Endothelial cell of umbilical vein (primary cell): ENCODE measurements around the gene DIP2C. TPM values are rescaled to one million over a fixed set of nuclear protein-coding genes. Genes with fewer than 3 reads are reported as not detected.

ENCODE experiments used
- BruUV-seq: library from RNA; stranded (reverse); fragments of 400-500 nt; replicated peaks from 2 replicates; lab custom pipeline; 2021; lab: Mats Ljungman, UMichigan
- CTCF ChIA-PET: fragments of 300-600, 350-600 bp; sonication (Branson Sonifier 250); formaldehyde crosslinking; loops from one replicate; lab custom pipeline; 2021; ENCODE audit warnings: antibody characterized with exemption, inconsistent platforms; lab: Charles Lee
- POLR2A ChIA-PET: fragments of 300-600, 350-600 bp; sonication (Branson Sonifier 250); formaldehyde crosslinking; loops from one replicate; lab custom pipeline; 2021; ENCODE audit warnings: antibody characterized with exemption, inconsistent platforms; lab: Charles Lee
- DNase-seq: peaks from one replicate; pipeline ENCODE4 v3.0.0-alpha.2; 2011; ENCODE audit warnings: low read depth, low spot score
- FAIRE-seq: peaks from 2 replicates; lab custom pipeline; 2011; peaks lifted over from hg19 to GRCh38; lab: Jason Lieb, UNC
- H2AFZ ChIP-seq: 2 replicates; pipeline ENCODE4 v1.6.0; 2012; ENCODE audit warnings: low read depth, low read length, control low read depth, inconsistent platforms
- H3K27ac ChIP-seq: 2 replicates; pipeline ENCODE4 v1.5.1; 2011; ENCODE audit warnings: low read depth, mild to moderate bottlenecking, control low read depth, low read length, moderate library complexity; ENCODE audit not compliant: insufficient read depth
- H3K27me3 ChIP-seq, 2 experiments: 2 replicates each; pipeline versions ENCODE4 v1.6.0 to v1.6.1; 2011; ENCODE audit warnings: low read length in 2 of 2, mixed read lengths in 1 of 2; ENCODE audit not compliant: control insufficient read depth in 2 of 2, insufficient read depth in 2 of 2
- H3K36me3 ChIP-seq, 2 experiments: 2 replicates in 1 of 2; 3 replicates in 1 of 2; pipeline ENCODE4 v1.5.1; 2011; ENCODE audit warnings: low read length in 2 of 2, mild to moderate bottlenecking in 1 of 2, moderate library complexity in 1 of 2; ENCODE audit not compliant: control insufficient read depth in 2 of 2, insufficient read depth in 2 of 2; ENCODE audit errors: extremely low read depth in 1 of 2
- H3K4me1 ChIP-seq: 3 replicates; pipeline ENCODE4 v1.5.1; 2011; ENCODE audit warnings: mild to moderate bottlenecking, low read length; ENCODE audit not compliant: control insufficient read depth, insufficient read depth; ENCODE audit errors: extremely low read depth
- H3K4me2 ChIP-seq: 2 replicates; pipeline ENCODE4 v1.6.1; 2011; ENCODE audit warnings: low read length, control low read depth, mixed read lengths; ENCODE audit not compliant: insufficient read depth
- H3K4me3 ChIP-seq, 3 experiments: fragments of 200-600 bp in 1 of 3; sonication (generic), shearing (Covaris generic) in 1 of 3; replicated peaks in 1 of 3; 2 replicates each; pipeline ENCODE4 v1.5.1; 2011 to 2016; ENCODE audit warnings: control low read depth in 3 of 3, low read length in 3 of 3, mild to moderate bottlenecking in 2 of 3, inconsistent platforms in 1 of 3, low read depth in 1 of 3, moderate library complexity in 1 of 3; ENCODE audit not compliant: insufficient read depth in 1 of 3
- H3K79me2 ChIP-seq: 2 replicates; pipeline ENCODE4 v1.6.0; 2012; ENCODE audit warnings: low read length, inconsistent platforms; ENCODE audit not compliant: control insufficient read depth, insufficient read depth
- H3K9ac ChIP-seq: replicated peaks from 2 replicates; pipeline ENCODE3; 2011; ENCODE audit warnings: low read length, control low read depth; ENCODE audit not compliant: insufficient read depth; ENCODE audit errors: extremely low read depth
- H3K9me1 ChIP-seq: replicated peaks from 3 replicates; pipeline ENCODE4 v1.6.0; 2011; ENCODE audit warnings: mild to moderate bottlenecking, low read length; ENCODE audit not compliant: control insufficient read depth, insufficient read depth; ENCODE audit errors: extremely low read depth
- H3K9me3 ChIP-seq: replicated peaks from 2 replicates; pipeline ENCODE4 v1.5.1; 2012; ENCODE audit warnings: low read length, inconsistent platforms; ENCODE audit not compliant: control insufficient read depth, insufficient read depth
- H4K20me1 ChIP-seq: replicated peaks from 2 replicates; pipeline ENCODE3; 2011; ENCODE audit warnings: mild to moderate bottlenecking, low read length; ENCODE audit not compliant: control insufficient read depth, insufficient read depth; ENCODE audit errors: extremely low read depth
- CTCF ChIP-seq, 2 donors: IDR thresholded peaks; 1 replicate in 1 of 2; 2 replicates in 1 of 2; pipeline ENCODE4 v1.5.1; 2011; ENCODE audit warnings: low read length in 2 of 2, mild to moderate bottlenecking in 2 of 2, moderate library complexity in 2 of 2, control low read depth in 1 of 2, inconsistent platforms in 1 of 2, low read depth in 1 of 2; ENCODE audit not compliant: insufficient read depth in 1 of 2; ENCODE audit errors: extremely low read depth in 1 of 2
- EZH2 ChIP-seq: IDR thresholded peaks from 2 replicates; pipeline ENCODE4 v1.6.1; 2012; ENCODE audit warnings: borderline replicate concordance, low read depth, mild to moderate bottlenecking, moderate library complexity, low read length, inconsistent platforms; ENCODE audit not compliant: severe bottlenecking
- FOS ChIP-seq: IDR thresholded peaks from 2 replicates; pipeline ENCODE4 v1.6.1; 2011; ENCODE audit warnings: mild to moderate bottlenecking, low read length, moderate library complexity, borderline replicate concordance; ENCODE audit not compliant: insufficient read depth
- GATA2 ChIP-seq: IDR thresholded peaks from 2 replicates; pipeline ENCODE4 v1.7.0; 2011; ENCODE audit warnings: low read depth, mild to moderate bottlenecking, moderate library complexity, mixed read lengths, low read length; ENCODE audit not compliant: insufficient read length, insufficient read depth
- JUN ChIP-seq: IDR thresholded peaks from 2 replicates; pipeline ENCODE4 v1.6.1; 2011; ENCODE audit warnings: borderline replicate concordance, low read depth; ENCODE audit not compliant: insufficient read length, insufficient read depth
- MAX ChIP-seq: IDR thresholded peaks from 2 replicates; pipeline ENCODE4 v1.6.1; 2011; ENCODE audit not compliant: insufficient read depth, insufficient read length
- MYC ChIP-seq: IDR thresholded peaks from one replicate; pipeline ENCODE4 v1.6.1; 2011; ENCODE audit warnings: mild to moderate bottlenecking, low read depth, low read length
- POLR2A ChIP-seq: IDR thresholded peaks from 2 replicates; pipeline ENCODE4 v1.6.1; 2012; ENCODE audit warnings: low read depth, mild to moderate bottlenecking, control low read depth, low read length
- POLR2AphosphoS5 ChIP-seq: IDR thresholded peaks from 2 replicates; pipeline ENCODE4 v1.6.1; 2012; ENCODE audit warnings: low read depth, mild to moderate bottlenecking, control low read depth, low read length, moderate library complexity; ENCODE audit not compliant: insufficient read depth
- dilution Hi-C: fragments of 300-500 bp; cut with MboI; formaldehyde crosslinking; loops from one replicate; pipeline ENCODE4 v1.15.0; 2019; ENCODE audit warnings: low sequenced_read_pairs; ENCODE audit not compliant: extremely low pct_ligation_motif_present
- intact Hi-C: fragments of 100-400 bp; cut with micrococcal nuclease; formaldehyde crosslinking; loops from one replicate; pipeline ENCODE4 v1.10.0; 2022
- polyA plus RNA-seq, 4 experiments: library from polyadenylated mRNA; depleted of rRNA in 3 of 4; stranded (reverse) in 3 of 4; unstranded in 1 of 4; fragments of >200 nt; gene quantifications; 2 replicates each; pipeline versions ENCODE4 v1.2.1 to v1.2.3, GENCODE V29; 2011 to 2012; ENCODE audit warnings: missing spikeins in 1 of 4
- total RNA-seq: library from RNA; stranded (reverse); gene quantifications from 2 replicates; pipeline ENCODE4 v1.2.3, GENCODE V29; 2021

The DIP2C gene
- total and polyA plus RNA-seq, 2 donors (not counting 3 experiments of a cell fraction or from before 2014, with no cell fraction given): 3.6 to 10.7 TPM

GRCh38 chr10:586716-587115 is 102.8 kb downstream of the DIP2C start:
- POLR2A ChIA-PET: no interaction called here
- no peak overlapping the region for H3K4me2 ChIP-seq
- no peaks in the 10 kb centered on the region for H3K9me3 ChIP-seq
- no peak for DNase-seq
- CTCF ChIA-PET: no interaction called here
- H3K36me3 ChIP-seq: no peaks in the 10 kb centered on the region
- no peaks in the 10 kb centered on the region for H3K79me2 ChIP-seq
- no peaks in the 10 kb centered on the region for H3K9me1 ChIP-seq
- no peaks in the 10 kb centered on the region for H3K27me3 ChIP-seq
- no peaks in the 10 kb centered on the region for H4K20me1 ChIP-seq
- no peak overlapping the region for H3K9ac ChIP-seq
- dilution Hi-C loops (no loop called here), intact Hi-C loops (no loop called here)
- no peak overlapping the region for H3K27ac ChIP-seq
- no peak for TF ChIP-seq CTCF (IDR thresholded peaks at IDR 0.05; ENCODE audit: extremely low read depth in 1 of 2, insufficient read depth in 1 of 2, low read depth in 1 of 2, low read length in 2 of 2)
- TF ChIP-seq EZH2: no peak
- no peak for TF ChIP-seq MAX
- no peak for TF ChIP-seq FOS
- TF ChIP-seq JUN: no peak
- no peak for TF ChIP-seq MYC
- no peak for TF ChIP-seq POLR2AphosphoS5
- no peak for TF ChIP-seq GATA2
- TF ChIP-seq POLR2A: no peak
- BruUV-seq: no TSS peak
- no peak for FAIRE-seq
- H3K4me3 ChIP-seq: no peak overlapping the region
- no peaks in the 10 kb centered on the region for H3K4me1 ChIP-seq
- no peak overlapping the region for H2AFZ ChIP-seq
